GM10266 (cell line): Measurements from ENCODE around the gene NGF.

Source experiments
- DNase-seq: peaks from one replicate; pipeline ENCODE4 v3.0.0; 2012; ENCODE audit errors: extremely low spot score
- TF ChIP-seq, protein P1 (sequence below): IDR thresholded peaks from 2 replicates; pipeline ENCODE4 v1.5.1; 2012; ENCODE audit warnings: mild to moderate bottlenecking, low read depth; ENCODE audit not compliant: control insufficient read depth, insufficient read depth; ENCODE audit errors: missing control alignments

NGF gene

DNA sequence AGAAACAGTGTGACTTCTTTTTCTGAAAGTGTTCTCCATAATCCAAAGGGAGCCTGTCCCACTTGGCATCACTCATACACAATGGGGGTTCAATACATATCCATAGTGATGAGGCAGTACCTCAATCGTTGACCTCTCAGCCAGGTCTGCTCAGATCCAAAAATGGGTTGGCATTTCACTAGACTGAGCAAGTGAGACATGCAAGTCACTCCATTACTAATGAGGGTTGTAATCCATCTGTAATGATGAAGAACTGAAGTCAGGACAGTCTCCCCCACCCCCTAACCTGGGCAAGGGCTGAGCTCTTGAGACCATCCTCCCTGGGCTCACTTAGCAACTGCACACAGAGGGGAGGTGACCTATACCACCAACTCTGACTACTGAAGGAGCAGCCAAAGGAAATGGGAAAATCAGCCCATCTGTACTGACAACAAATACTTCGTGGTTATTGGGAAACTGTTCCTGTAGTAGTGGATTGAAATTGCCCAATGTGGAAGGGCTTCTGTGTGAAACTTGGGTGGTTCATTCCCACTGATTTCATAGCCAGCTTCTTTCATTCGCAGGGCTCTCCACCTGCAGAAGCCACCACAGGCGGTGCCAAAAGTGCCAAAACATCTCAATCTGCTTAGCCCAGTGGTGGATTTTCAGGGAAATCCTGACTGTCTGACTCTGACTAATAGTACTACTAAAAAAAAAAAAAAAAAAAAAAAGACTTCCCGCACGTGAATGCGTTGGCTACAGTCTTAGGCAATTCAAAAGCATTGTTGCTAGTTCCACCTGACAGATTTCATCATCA is 5.0 kb downstream of the NGF start:
- TF ChIP-seq, protein P1, sequence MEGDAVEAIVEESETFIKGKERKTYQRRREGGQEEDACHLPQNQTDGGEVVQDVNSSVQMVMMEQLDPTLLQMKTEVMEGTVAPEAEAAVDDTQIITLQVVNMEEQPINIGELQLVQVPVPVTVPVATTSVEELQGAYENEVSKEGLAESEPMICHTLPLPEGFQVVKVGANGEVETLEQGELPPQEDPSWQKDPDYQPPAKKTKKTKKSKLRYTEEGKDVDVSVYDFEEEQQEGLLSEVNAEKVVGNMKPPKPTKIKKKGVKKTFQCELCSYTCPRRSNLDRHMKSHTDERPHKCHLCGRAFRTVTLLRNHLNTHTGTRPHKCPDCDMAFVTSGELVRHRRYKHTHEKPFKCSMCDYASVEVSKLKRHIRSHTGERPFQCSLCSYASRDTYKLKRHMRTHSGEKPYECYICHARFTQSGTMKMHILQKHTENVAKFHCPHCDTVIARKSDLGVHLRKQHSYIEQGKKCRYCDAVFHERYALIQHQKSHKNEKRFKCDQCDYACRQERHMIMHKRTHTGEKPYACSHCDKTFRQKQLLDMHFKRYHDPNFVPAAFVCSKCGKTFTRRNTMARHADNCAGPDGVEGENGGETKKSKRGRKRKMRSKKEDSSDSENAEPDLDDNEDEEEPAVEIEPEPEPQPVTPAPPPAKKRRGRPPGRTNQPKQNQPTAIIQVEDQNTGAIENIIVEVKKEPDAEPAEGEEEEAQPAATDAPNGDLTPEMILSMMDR, result no peak
- DNase-seq, result no peak

DNA sequence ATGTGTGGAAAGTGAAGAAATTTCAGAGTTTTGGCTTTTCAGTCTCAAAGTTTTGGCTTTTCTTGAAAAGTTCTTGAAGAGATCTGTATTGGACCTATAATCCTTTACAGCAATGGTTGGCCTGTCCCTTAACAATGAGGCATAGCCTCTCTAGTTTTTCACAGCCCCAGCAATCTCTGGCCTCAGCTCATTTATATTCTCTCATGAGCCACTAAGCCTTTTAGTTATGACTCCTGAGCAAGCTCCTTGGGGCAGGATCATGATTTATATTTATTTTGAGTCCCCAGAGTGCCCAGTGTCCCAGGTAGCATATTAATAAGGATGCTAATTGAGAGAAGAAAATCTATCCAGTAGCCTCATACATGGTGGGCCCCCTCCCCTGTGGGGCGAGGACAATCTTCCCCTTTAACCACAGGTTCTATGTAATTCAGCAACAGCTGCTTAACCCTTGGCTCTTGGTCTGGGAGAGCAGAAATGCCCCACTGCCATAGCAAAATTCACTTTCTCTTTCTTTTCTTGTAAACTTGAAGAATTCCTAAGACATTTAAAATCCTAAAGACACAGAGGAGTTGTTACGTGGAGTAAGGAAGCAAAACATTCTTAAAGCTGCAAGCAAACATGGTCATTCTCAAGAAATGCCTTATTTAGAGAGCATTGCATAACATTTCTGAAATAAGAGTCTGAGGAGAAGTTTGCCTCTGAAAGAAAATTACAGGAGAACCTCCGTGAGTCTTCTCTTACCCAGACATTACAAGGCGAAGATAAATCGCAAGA is 6.3 kb downstream of the NGF start:
- no peak for DNase-seq

DNA sequence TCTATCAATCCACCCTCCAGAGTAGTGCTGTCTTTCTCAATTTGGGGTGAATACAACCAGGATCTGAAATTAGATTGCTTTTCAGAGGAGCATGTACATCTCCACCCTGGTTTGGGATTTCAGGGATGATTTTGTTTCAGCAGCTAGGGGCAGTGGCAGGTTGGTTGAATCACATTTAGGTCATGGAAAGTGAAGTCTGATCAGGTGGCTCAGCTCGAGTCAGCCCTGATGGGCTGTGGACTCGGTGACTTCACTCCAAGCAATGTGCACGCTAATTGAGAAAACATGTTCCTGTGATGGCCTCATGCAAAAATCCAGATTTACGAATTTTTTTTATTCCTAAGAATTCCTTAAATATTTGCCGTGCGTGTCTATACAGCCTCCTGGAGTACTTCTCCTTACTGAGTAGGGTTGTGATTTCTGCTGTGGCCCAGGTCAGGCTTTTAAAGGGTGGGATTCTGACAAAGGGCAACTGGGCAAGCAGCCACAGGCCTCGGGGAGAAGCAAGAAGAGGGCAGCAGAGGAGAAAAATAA is 7.5 kb downstream of the NGF start:
- TF ChIP-seq, protein P1, result no peak

More for the DNA sequence above, 6.3 kb downstream of the NGF start:
- TF ChIP-seq, protein P1, result no peak

DNA sequence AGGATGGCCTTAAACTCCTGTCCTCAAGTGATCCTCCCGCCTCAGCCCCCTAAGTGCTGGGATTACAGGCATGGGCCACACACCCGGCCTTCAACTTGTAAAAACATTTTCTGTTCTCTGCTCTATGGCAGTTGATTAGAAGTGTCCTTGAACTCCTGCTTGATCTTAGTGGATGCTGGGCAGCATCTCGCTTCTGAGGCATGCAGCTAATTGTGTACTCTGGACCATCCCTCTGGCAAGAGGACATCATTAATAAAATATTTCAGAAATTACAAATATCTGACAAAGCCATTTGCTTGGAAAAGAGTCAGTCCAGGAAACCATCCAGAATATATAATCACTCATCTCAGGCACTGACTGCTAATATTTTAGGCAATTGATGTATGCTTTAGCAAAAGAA is 8.1 kb downstream of the NGF start:
- no peak for DNase-seq
- TF ChIP-seq, protein P1, result no peak

More for the DNA sequence above, 7.5 kb downstream of the NGF start:
- no peak for DNase-seq

DNA sequence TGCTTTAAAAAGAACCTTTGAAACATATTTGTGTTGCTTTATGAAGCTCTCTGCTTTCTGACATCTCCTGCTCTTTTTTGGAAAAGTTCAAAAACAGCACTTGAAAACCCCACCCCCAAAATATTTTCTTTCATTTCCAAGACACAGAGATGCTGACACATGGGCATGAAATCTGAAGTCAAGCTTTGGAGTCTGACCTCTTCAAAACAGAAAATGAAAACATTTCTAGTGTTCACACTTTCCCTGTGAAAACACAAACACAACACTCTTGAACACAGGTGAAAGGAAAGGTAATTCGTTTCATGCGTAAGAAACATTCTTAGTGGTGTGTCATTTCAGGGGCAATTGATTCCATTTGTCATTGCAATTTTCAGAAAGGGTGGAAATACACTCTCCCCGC is 10.8 kb downstream of the NGF start:
- TF ChIP-seq, protein P1, result no peak
- no peak for DNase-seq

DNA sequence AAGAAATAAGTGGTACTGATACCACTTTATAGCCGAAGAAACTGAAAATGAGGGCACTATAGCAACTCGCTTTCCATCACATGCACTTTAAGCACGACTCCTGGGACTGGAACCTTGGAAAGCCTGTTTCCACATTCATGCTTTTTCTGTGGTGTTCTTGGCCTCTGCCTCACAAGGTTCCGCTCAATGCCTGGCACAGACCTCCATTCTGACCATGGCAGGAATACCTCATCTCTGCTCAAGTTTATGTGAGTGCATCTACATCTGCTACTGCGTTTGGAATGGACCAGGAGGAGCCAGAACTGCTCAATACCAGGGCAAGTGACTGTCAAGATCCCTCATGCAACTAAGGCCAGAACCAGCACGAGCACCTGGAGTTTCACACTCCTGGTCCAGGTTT is 11.6 kb downstream of the NGF start:
- TF ChIP-seq, protein P1, result no peak
- DNase-seq, result no peak

DNA sequence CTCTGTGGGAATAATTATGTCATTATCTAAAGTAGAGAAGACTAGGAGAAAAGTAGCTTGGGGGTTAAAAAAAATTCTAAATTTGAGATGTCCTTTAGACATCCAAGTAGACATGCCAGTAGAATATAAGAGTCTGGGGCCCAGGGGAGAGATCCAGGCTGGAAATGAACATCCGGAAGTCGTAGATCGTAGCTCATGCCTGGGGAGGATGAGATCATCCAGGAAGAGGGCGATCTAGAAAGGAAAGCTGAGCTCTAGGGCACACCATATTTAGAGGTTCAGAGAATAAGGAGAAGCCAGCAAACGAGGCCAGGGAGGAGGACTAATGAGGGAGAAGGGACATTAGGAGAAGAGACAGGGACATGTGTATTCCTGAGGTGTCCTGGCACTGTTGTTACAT is 12.2 kb downstream of the NGF start:
- TF ChIP-seq, protein P1, result no peak
- DNase-seq, result no peak
